Astrocyte (in vitro differentiated cells and primary cell): Measurements from ENCODE around the gene GBX1. TPM values are rescaled to one million over a fixed set of nuclear protein-coding genes. Genes with fewer than 3 reads are reported as not detected.
A peak's percentile ranks its signal among the peaks of the same experiment; 100 is the strongest.

Source experiments
- DNase-seq: peaks from one replicate; pipeline ENCODE4 v3.0.0-alpha.2; 2010; ENCODE audit warnings: low read depth
- FAIRE-seq: peaks from 2 replicates; lab custom pipeline; 2011; peaks lifted over from hg19 to GRCh38; lab: Jason Lieb, UNC
- H2AFZ ChIP-seq: 2 replicates; pipeline ENCODE4 v1.6.0; 2012; ENCODE audit warnings: low read depth, low read length, inconsistent platforms
- H3K27ac ChIP-seq: 2 replicates; pipeline ENCODE4 v1.5.1; 2011; ENCODE audit warnings: low read depth, low read length, inconsistent platforms
- H3K27me3 ChIP-seq: 2 replicates; pipeline ENCODE4 v1.6.0; 2011; ENCODE audit warnings: low read length, inconsistent platforms; ENCODE audit not compliant: insufficient read depth
- H3K36me3 ChIP-seq: 2 replicates; pipeline ENCODE4 v1.5.1; 2011; ENCODE audit warnings: low read length, inconsistent platforms; ENCODE audit not compliant: insufficient read depth
- H3K4me1 ChIP-seq: 2 replicates; pipeline ENCODE4 v1.5.1; 2011; ENCODE audit warnings: low read length, inconsistent platforms; ENCODE audit not compliant: insufficient read depth
- H3K4me2 ChIP-seq: 2 replicates; pipeline ENCODE4 v1.6.0; 2012; ENCODE audit warnings: low read length, inconsistent platforms
- H3K4me3 ChIP-seq: 2 replicates; pipeline ENCODE4 v1.5.1; 2011; ENCODE audit warnings: low read depth, mild to moderate bottlenecking, low read length, inconsistent platforms; ENCODE audit not compliant: insufficient read depth
- H3K79me2 ChIP-seq: 2 replicates; pipeline ENCODE4 v1.6.0; 2012; ENCODE audit warnings: mild to moderate bottlenecking, low read length, inconsistent platforms; ENCODE audit not compliant: insufficient read depth
- H3K9ac ChIP-seq: 2 replicates; pipeline ENCODE4 v1.6.0; 2012; ENCODE audit warnings: mild to moderate bottlenecking, low read length, inconsistent platforms
- H3K9me3 ChIP-seq: 2 replicates; pipeline ENCODE4 v1.5.1; 2012; ENCODE audit warnings: low read depth, mild to moderate bottlenecking, low read length, inconsistent platforms; ENCODE audit not compliant: insufficient read depth
- H4K20me1 ChIP-seq: 2 replicates; pipeline ENCODE4 v1.6.0; 2012; ENCODE audit warnings: low read length, inconsistent platforms; ENCODE audit not compliant: insufficient read depth
- H3K27ac Mint-ChIP-seq: one replicate; pipeline ENCODE4 v1.8.0; 2021; ENCODE audit warnings: mild to moderate bottlenecking, mixed read lengths; ENCODE audit not compliant: unreplicated experiment
- H3K27me3 Mint-ChIP-seq: one replicate; pipeline ENCODE4 v1.8.0; 2021; ENCODE audit warnings: low read depth, mixed read lengths; ENCODE audit not compliant: unreplicated experiment
- H3K36me3 Mint-ChIP-seq: one replicate; pipeline ENCODE4 v1.8.0; 2021; ENCODE audit warnings: low read depth, mixed read lengths; ENCODE audit not compliant: unreplicated experiment
- H3K4me1 Mint-ChIP-seq: one replicate; pipeline ENCODE4 v1.8.0; 2021; ENCODE audit warnings: low read depth, mixed read lengths; ENCODE audit not compliant: unreplicated experiment
- H3K4me3 Mint-ChIP-seq: one replicate; pipeline ENCODE4 v1.8.0; 2021; ENCODE audit warnings: mild to moderate bottlenecking, moderate library complexity, mixed read lengths; ENCODE audit not compliant: unreplicated experiment
- H3K9me3 Mint-ChIP-seq: one replicate; pipeline ENCODE4 v1.8.0; 2021; ENCODE audit warnings: mild to moderate bottlenecking, mixed read lengths; ENCODE audit not compliant: unreplicated experiment
- CTCF ChIP-seq: IDR thresholded peaks from 2 replicates; pipeline ENCODE4 v1.5.1; 2011; ENCODE audit warnings: low read depth, mild to moderate bottlenecking, inconsistent platforms, low read length, moderate library complexity; ENCODE audit not compliant: insufficient read depth
- EZH2 ChIP-seq: IDR thresholded peaks from 2 replicates; pipeline ENCODE4 v1.6.1; 2012; ENCODE audit warnings: mild to moderate bottlenecking, low read length, inconsistent platforms; ENCODE audit not compliant: insufficient read depth
- total RNA-seq: library from RNA; stranded (reverse); gene quantifications from 2 replicates; pipeline ENCODE4 v1.2.1, GENCODE V29; 2021

GBX1 gene
- total RNA-seq, 1 donor from 2014 or later: not detected

GRCh38 chr7:151135866-151136843 is 31.3 kb downstream of the GBX1 start:
- Histone ChIP-seq H3K27me3 (no peaks in the 10 kb centered on the region), H3K9ac (no peak overlapping the region), H3K4me3 (no peak overlapping the region), H3K36me3 (peaks cover 12% of the 10 kb centered on the region), H3K27ac (no peak overlapping the region), H4K20me1 (peaks cover 49% of the 10 kb centered on the region), H2AFZ (no peak overlapping the region), H3K79me2 (no peaks in the 10 kb centered on the region), H3K4me2 (no peak overlapping the region), H3K4me1 (no peaks in the 10 kb centered on the region), H3K9me3 (no peaks in the 10 kb centered on the region)
- Mint-ChIP-seq H3K27ac (no peak overlapping the region), H3K9me3 (no peaks in the 10 kb centered on the region), H3K4me3 (no peak overlapping the region), H3K27me3 (no peaks in the 10 kb centered on the region), H3K36me3 (peaks cover 13% of the 10 kb centered on the region), H3K4me1 (peaks cover 2% of the 10 kb centered on the region)
- FAIRE-seq: no peak
- DNase-seq: no peak
- no peak for TF ChIP-seq EZH2
- TF ChIP-seq CTCF: no peak

GRCh38 chr7:151135525-151135845 is 32.0 kb downstream of the GBX1 start:
- no peaks in the 10 kb centered on the region for H3K27me3 ChIP-seq
- TF ChIP-seq CTCF: no peak
- TF ChIP-seq EZH2: no peak
- FAIRE-seq: no peak
- no peaks in the 10 kb centered on the region for H3K4me1 ChIP-seq
- no peak overlapping the region for H3K9ac ChIP-seq
- no peak overlapping the region for H3K4me3 ChIP-seq
- H3K36me3 ChIP-seq: peaks cover 12% of the 10 kb centered on the region
- no peaks in the 10 kb centered on the region for H3K9me3 ChIP-seq
- H3K79me2 ChIP-seq: no peaks in the 10 kb centered on the region
- peaks cover 13% of the 10 kb centered on the region for H3K36me3 Mint-ChIP-seq
- H3K4me3 Mint-ChIP-seq: no peak overlapping the region
- H4K20me1 ChIP-seq: peaks cover 43% of the 10 kb centered on the region
- H3K4me2 ChIP-seq: no peak overlapping the region
- peak overlapping the region; percentile 12 for H3K27ac Mint-ChIP-seq
- H3K27ac ChIP-seq: no peak overlapping the region
- H3K4me1 Mint-ChIP-seq: peaks cover 2% of the 10 kb centered on the region
- H3K9me3 Mint-ChIP-seq: no peaks in the 10 kb centered on the region
- no peaks in the 10 kb centered on the region for H3K27me3 Mint-ChIP-seq
- DNase-seq: no peak
- no peak overlapping the region for H2AFZ ChIP-seq
